H1 (cell line): ENCODE results near the gene SASH3. TPM values are rescaled to one million over a fixed set of nuclear protein-coding genes. Genes with fewer than 3 reads are reported as not detected.

Experiments used
- CTCF ChIA-PET: fragments of 300-600 bp; sonication (Branson Sonifier 250); formaldehyde crosslinking; loops from one replicate; lab custom pipeline; 2021; ENCODE audit not compliant: partially characterized antibody; lab: Charles Lee
- POLR2A ChIA-PET: fragments of 300-600 bp; sonication (Branson Sonifier 250); formaldehyde crosslinking; loops from one replicate; lab custom pipeline; 2021; ENCODE audit warnings: inconsistent platforms; ENCODE audit not compliant: partially characterized antibody; lab: Charles Lee
- DNase-seq, 2 experiments: peaks; one replicate each; pipeline versions ENCODE4 v3.0.0 to v3.0.0-alpha.2; 2010 to 2022; ENCODE audit warnings: low spot score in 2 of 2, low read depth in 1 of 2, mixed read lengths in 1 of 2
- FAIRE-seq: peaks from 2 replicates; lab custom pipeline; 2011; peaks lifted over from hg19 to GRCh38; lab: Jason Lieb, UNC
- H2AFZ ChIP-seq: 2 replicates; pipeline ENCODE4 v1.8.1; 2012; ENCODE audit warnings: low read length, inconsistent platforms
- H2AK5ac ChIP-seq: 2 replicates; pipeline ENCODE4 v1.6.1; 2013; ENCODE audit warnings: low read depth, low read length
- H2BK120ac ChIP-seq: replicated peaks from 2 replicates; pipeline ENCODE3; 2013; ENCODE audit warnings: low read depth, low read length, inconsistent platforms
- H2BK12ac ChIP-seq: 2 replicates; pipeline ENCODE4 v1.6.1; 2013; ENCODE audit warnings: low read depth, low read length
- H2BK15ac ChIP-seq: 2 replicates; pipeline ENCODE4 v1.6.1; 2013; ENCODE audit warnings: low read length
- H2BK20ac ChIP-seq: 2 replicates; pipeline ENCODE4 v1.6.1; 2013; ENCODE audit warnings: low read length
- H2BK5ac ChIP-seq: 2 replicates; pipeline ENCODE4 v1.6.1; 2013; ENCODE audit warnings: low read depth, low read length
- H3K14ac ChIP-seq: 2 replicates; pipeline ENCODE4 v1.6.1; 2013; ENCODE audit warnings: inconsistent platforms; ENCODE audit not compliant: insufficient read length
- H3K18ac ChIP-seq: 2 replicates; pipeline ENCODE4 v1.6.1; 2013; ENCODE audit warnings: low read length; ENCODE audit errors: extremely low read depth
- H3K23ac ChIP-seq: 2 replicates; pipeline ENCODE4 v1.6.1; 2013; ENCODE audit warnings: inconsistent platforms; ENCODE audit not compliant: insufficient read length
- H3K23me2 ChIP-seq: 2 replicates; pipeline ENCODE4 v1.6.1; 2013; ENCODE audit warnings: low read depth, low read length
- H3K27ac ChIP-seq: 2 replicates; pipeline ENCODE4 v1.6.1; 2011; ENCODE audit warnings: low read depth, low read length, inconsistent platforms
- H3K27me3 ChIP-seq, 4 experiments: replicated peaks in 1 of 4; 1 replicate in 1 of 4; 2 replicates in 3 of 4; pipeline versions ENCODE4 v1.6.1 to v1.8.1; 2011 to 2013; ENCODE audit warnings: low read length in 3 of 4, mild to moderate bottlenecking in 3 of 4, inconsistent platforms in 2 of 4, mixed read lengths in 2 of 4, moderate library complexity in 1 of 4; ENCODE audit not compliant: control insufficient read depth in 3 of 4, insufficient read depth in 3 of 4; ENCODE audit errors: extremely low read depth in 1 of 4
- H3K36me3 ChIP-seq, 4 experiments: 2 replicates each; pipeline versions ENCODE4 v1.6.1 to v1.8.1; 2011 to 2013; ENCODE audit warnings: mild to moderate bottlenecking in 4 of 4, low read length in 3 of 4, moderate library complexity in 2 of 4, control low read depth in 1 of 4, inconsistent platforms in 1 of 4; ENCODE audit not compliant: insufficient read depth in 4 of 4, control insufficient read depth in 2 of 4
- H3K4ac ChIP-seq: replicated peaks from 2 replicates; pipeline ENCODE3; 2013; ENCODE audit warnings: low read length, low read depth, mixed read lengths, inconsistent platforms; ENCODE audit not compliant: insufficient read length
- H3K4me1 ChIP-seq, 4 experiments: replicated peaks in 1 of 4; 1 replicate in 1 of 4; 2 replicates in 3 of 4; pipeline versions ENCODE4 v1.6.1 to v1.8.1; 2011 to 2013; ENCODE audit warnings: low read length in 3 of 4, inconsistent platforms in 2 of 4, mixed read lengths in 1 of 4; ENCODE audit not compliant: insufficient read depth in 4 of 4, control insufficient read depth in 3 of 4
- H3K4me2 ChIP-seq, 2 experiments: 2 replicates each; pipeline versions ENCODE4 v1.6.1 to v1.8.1; 2011 to 2013; ENCODE audit warnings: low read depth in 2 of 2, low read length in 2 of 2, control low read depth in 1 of 2, inconsistent platforms in 1 of 2, mild to moderate bottlenecking in 1 of 2; ENCODE audit not compliant: insufficient read depth in 1 of 2
- H3K4me3 ChIP-seq, 4 experiments: fragments of 200-600, 300-600 bp in 1 of 4; sonication (generic), shearing (Covaris generic), sonication (Bioruptor Twin) in 1 of 4; 2 replicates each; pipeline versions ENCODE4 v1.5.1 to v1.8.1; 2011 to 2016; ENCODE audit warnings: low read length in 4 of 4, low read depth in 3 of 4, control low read depth in 2 of 4, inconsistent platforms in 2 of 4, mild to moderate bottlenecking in 2 of 4, mixed read lengths in 1 of 4, moderate library complexity in 1 of 4; ENCODE audit not compliant: insufficient read depth in 2 of 4; ENCODE audit errors: extremely low read depth in 1 of 4
- H3K56ac ChIP-seq: replicated peaks from 2 replicates; pipeline ENCODE3; 2013; ENCODE audit warnings: low read depth, mild to moderate bottlenecking, mixed read lengths, low read length, inconsistent platforms; ENCODE audit not compliant: insufficient read length
- H3K79me1 ChIP-seq: 2 replicates; pipeline ENCODE4 v1.6.1; 2013; ENCODE audit warnings: low read depth, low read length, control low read depth
- H3K79me2 ChIP-seq, 2 experiments: 2 replicates each; pipeline versions ENCODE4 v1.6.1 to v1.8.1; 2012 to 2013; ENCODE audit warnings: low read length in 2 of 2, mild to moderate bottlenecking in 2 of 2, inconsistent platforms in 1 of 2; ENCODE audit not compliant: insufficient read depth in 2 of 2, control insufficient read depth in 1 of 2
- H3K9ac ChIP-seq, 4 experiments: replicated peaks in 1 of 4; 1 replicate in 1 of 4; 2 replicates in 3 of 4; pipeline versions ENCODE4 v1.6.1 to v1.8.1; 2011 to 2013; ENCODE audit warnings: low read depth in 3 of 4, low read length in 3 of 4, control low read depth in 2 of 4, mild to moderate bottlenecking in 2 of 4, moderate library complexity in 2 of 4, inconsistent platforms in 1 of 4; ENCODE audit errors: extremely low read depth in 1 of 4
- H3K9me3 ChIP-seq, 2 experiments: 2 replicates each; pipeline versions ENCODE4 v1.6.1 to v1.8.1; 2012 to 2013; ENCODE audit warnings: mild to moderate bottlenecking in 2 of 2, moderate library complexity in 2 of 2, control low read depth in 1 of 2, inconsistent platforms in 1 of 2, low read depth in 1 of 2, low read length in 1 of 2, mixed read lengths in 1 of 2; ENCODE audit not compliant: insufficient read depth in 2 of 2
- H4K20me1 ChIP-seq, 2 experiments: replicated peaks in 1 of 2; 2 replicates each; pipeline versions ENCODE3 to v1.8.1; 2011 to 2013; ENCODE audit warnings: inconsistent platforms in 2 of 2, low read length in 2 of 2, mild to moderate bottlenecking in 1 of 2; ENCODE audit not compliant: insufficient read depth in 2 of 2, control insufficient read depth in 1 of 2
- H4K5ac ChIP-seq: 2 replicates; pipeline ENCODE4 v1.6.1; 2013; ENCODE audit warnings: low read length, low read depth, mixed read lengths, inconsistent platforms; ENCODE audit not compliant: insufficient read length
- H4K8ac ChIP-seq: 2 replicates; pipeline ENCODE4 v1.8.0; 2013; ENCODE audit warnings: mild to moderate bottlenecking, moderate library complexity, low read length, inconsistent platforms; ENCODE audit not compliant: insufficient read depth; ENCODE audit errors: extremely low read depth
- H4K91ac ChIP-seq: replicated peaks from 2 replicates; pipeline ENCODE3; 2013; ENCODE audit warnings: low read length, mixed read lengths, inconsistent platforms; ENCODE audit not compliant: insufficient read length
- CEBPB ChIP-seq: IDR thresholded peaks from 2 replicates; pipeline ENCODE4 v1.6.1; 2012; ENCODE audit warnings: low read depth, low read length
- CTBP2 ChIP-seq: IDR thresholded peaks from 2 replicates; pipeline ENCODE4 v1.7.0; 2011; ENCODE audit warnings: borderline replicate concordance, mild to moderate bottlenecking, moderate library complexity, mixed read lengths, low read length; ENCODE audit not compliant: insufficient read depth, insufficient read length
- EGR1 ChIP-seq: IDR thresholded peaks from 2 replicates; pipeline ENCODE4 v1.6.1; 2011; ENCODE audit warnings: low read depth, low read length, borderline replicate concordance
- EZH2 ChIP-seq: fragments of 200-600 bp; sonication (generic); IDR thresholded peaks from 2 replicates; pipeline ENCODE4 v1.7.1; 2012; ENCODE audit warnings: low read depth, mild to moderate bottlenecking, moderate library complexity, low read length, inconsistent platforms; ENCODE audit not compliant: severe bottlenecking
- GABPA ChIP-seq: IDR thresholded peaks from 2 replicates; pipeline ENCODE4 v1.6.1; 2011; ENCODE audit warnings: mild to moderate bottlenecking, low read length, moderate library complexity, borderline replicate concordance; ENCODE audit not compliant: insufficient read depth
- RXRA ChIP-seq: IDR thresholded peaks from 2 replicates; pipeline ENCODE4 v1.6.1; 2011; ENCODE audit warnings: low read depth, mild to moderate bottlenecking, low read length, moderate library complexity; ENCODE audit not compliant: insufficient read depth
- SP1 ChIP-seq: IDR thresholded peaks from 2 replicates; pipeline ENCODE4 v1.6.1; 2011; ENCODE audit warnings: low read depth, low read length
- SRF ChIP-seq: IDR thresholded peaks from 2 replicates; pipeline ENCODE4 v1.6.1; 2011; ENCODE audit warnings: mild to moderate bottlenecking, low read depth, low read length, moderate library complexity
- SUZ12 ChIP-seq: fragments of 200-600 bp; sonication (generic); IDR thresholded peaks from 2 replicates; pipeline ENCODE4 v1.6.1; 2012; ENCODE audit warnings: mild to moderate bottlenecking, inconsistent platforms, low read length, moderate library complexity, mixed read lengths
- TAF7 ChIP-seq: optimal IDR thresholded peaks from 2 replicates; pipeline ENCODE3; 2011; ENCODE audit warnings: low read depth, mild to moderate bottlenecking, inconsistent platforms, low read length, moderate library complexity, borderline replicate concordance
- ZNF274 ChIP-seq: IDR thresholded peaks from 2 replicates; pipeline ENCODE4 v1.7.0; 2012; ENCODE audit warnings: low read length, borderline replicate concordance; ENCODE audit errors: extremely low read depth
- WGBS, 2 experiments: shearing (Covaris generic) in 1 of 2; methylation state at CpG; one replicate each; pipeline versions ENCODE4 v1.1.6 to v1.1.7; 2013 to 2015; ENCODE audit warnings: low lambda C conversion rate in 2 of 2, mixed read lengths in 2 of 2, inconsistent platforms in 1 of 2, low coverage in 1 of 2, missing lambda C conversion rate in 1 of 2; ENCODE audit not compliant: insufficient replicate concordance in 2 of 2, insufficient coverage in 1 of 2, insufficient read length in 1 of 2; ENCODE audit errors: extremely low coverage in 1 of 2, missing lambda C conversion rate in 1 of 2; 5-methylcytosine and 5-hydroxymethylcytosine counted together
- polyA plus RNA-seq, 7 experiments: library from polyadenylated mRNA; depleted of rRNA in 3 of 7; stranded (reverse) in 5 of 7; unstranded in 2 of 7; fragments of >200 nt in 5 of 7; fragments of 200-250 nt in 2 of 7; gene quantifications; 1 replicate in 5 of 7; 2 replicates in 1 of 7; 4 replicates in 1 of 7; pipeline versions ENCODE4 v1.2.1 to v1.2.3, GENCODE V29; 2011 to 2013; ENCODE audit warnings: missing spikeins in 2 of 7, mixed read lengths in 2 of 7
- total RNA-seq: library from RNA; stranded (reverse); fragmentation: NEBNext Ultra II Directional; extraction: Animal tissue kit (Norgen Biotek cat#: 25700); gene quantifications from 2 replicates; pipeline ENCODE4 v1.2.1, GENCODE V29; 2021
- TF ChIP-seq, protein P1 (sequence below), 3 experiments: IDR thresholded peaks; 1 replicate in 2 of 3; 2 replicates in 1 of 3; pipeline versions ENCODE4 v1.5.1 to v1.6.1; 2011; ENCODE audit warnings: low read length in 3 of 3, mild to moderate bottlenecking in 3 of 3, inconsistent platforms in 2 of 3, low read depth in 1 of 3, moderate library complexity in 1 of 3; ENCODE audit not compliant: insufficient read depth in 1 of 3; ENCODE audit errors: control extremely low read depth in 1 of 3

The SASH3 gene
- total and polyA plus RNA-seq, 2 of the 8 experiments (the other 6 are each of a cell fraction or from before 2014, with no cell fraction given), result not detected

DNA sequence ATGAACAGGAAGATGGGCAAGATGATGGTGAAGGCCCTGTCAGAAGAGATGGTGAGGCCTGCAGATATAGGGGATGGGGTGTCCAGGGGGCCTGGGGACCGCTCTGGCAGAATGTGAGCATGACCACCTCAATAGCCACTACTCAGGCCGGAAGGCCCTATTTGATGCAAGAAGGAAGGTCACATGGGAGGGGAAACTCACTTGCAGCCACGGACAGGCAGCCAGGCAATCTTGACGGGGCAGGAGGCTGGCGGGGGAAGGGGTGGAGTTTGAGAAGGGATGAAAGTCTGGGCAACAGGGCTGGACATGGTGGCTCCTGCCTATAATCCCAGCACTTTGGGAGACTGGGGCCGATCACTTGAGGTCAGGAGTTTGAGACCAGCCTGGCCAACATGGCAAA is 8.8 kb downstream of the SASH3 start:
- ChIA-PET POLR2A (no interaction called here), CTCF (interaction anchor here (1.0 to 1.5 kb wide), 3 partner anchors 14 to 183 kb away, joined by 3 read pairs; no protein-coding TSS in a partner anchor)
- DNase-seq (no peak), FAIRE-seq (no peak)
- H3K27me3 ChIP-seq, result no peaks in the 10 kb centered on the region
- H3K56ac ChIP-seq, result no peak overlapping the region
- H2BK5ac ChIP-seq, result no peak overlapping the region
- H4K8ac ChIP-seq, result no peak overlapping the region
- H3K4me1 ChIP-seq, result no peaks in the 10 kb centered on the region
- H3K14ac ChIP-seq, result no peak overlapping the region
- H3K4me2 ChIP-seq, result no peak overlapping the region
- no peak overlapping the region for H3K27ac ChIP-seq
- no peaks in the 10 kb centered on the region for H4K20me1 ChIP-seq
- 87% methylated on average over 3 of the region's 6 CpGs; no CpG with 5 or more reads in 1 of the 2 experiments for WGBS, 2 experiments
- H2BK15ac ChIP-seq, result no peak overlapping the region
- H3K9ac ChIP-seq, result no peak overlapping the region
- H3K23ac ChIP-seq, result no peak overlapping the region
- H2BK20ac ChIP-seq, result no peak overlapping the region
- H3K18ac ChIP-seq, result no peak overlapping the region
- no peak overlapping the region for H4K91ac ChIP-seq
- no peak overlapping the region for H2AK5ac ChIP-seq
- no peak overlapping the region for H4K5ac ChIP-seq
- H3K36me3 ChIP-seq, result no peaks in the 10 kb centered on the region
- H3K79me2 ChIP-seq, result no peaks in the 10 kb centered on the region
- H2BK12ac ChIP-seq, result no peak overlapping the region
- H3K9me3 ChIP-seq, result no peaks in the 10 kb centered on the region
- no peak overlapping the region for H3K4me3 ChIP-seq
- no peaks in the 10 kb centered on the region for H3K23me2 ChIP-seq
- H2BK120ac ChIP-seq, result no peak overlapping the region
- no peak overlapping the region for H3K4ac ChIP-seq
- no peak overlapping the region for H2AFZ ChIP-seq
- no peaks in the 10 kb centered on the region for H3K79me1 ChIP-seq
- TF ChIP-seq CTBP2, result no peak
- no peak for TF ChIP-seq TAF7
- no peak for TF ChIP-seq SRF
- no peak for TF ChIP-seq SP1
- no peak for TF ChIP-seq CEBPB
- TF ChIP-seq, protein P1, sequence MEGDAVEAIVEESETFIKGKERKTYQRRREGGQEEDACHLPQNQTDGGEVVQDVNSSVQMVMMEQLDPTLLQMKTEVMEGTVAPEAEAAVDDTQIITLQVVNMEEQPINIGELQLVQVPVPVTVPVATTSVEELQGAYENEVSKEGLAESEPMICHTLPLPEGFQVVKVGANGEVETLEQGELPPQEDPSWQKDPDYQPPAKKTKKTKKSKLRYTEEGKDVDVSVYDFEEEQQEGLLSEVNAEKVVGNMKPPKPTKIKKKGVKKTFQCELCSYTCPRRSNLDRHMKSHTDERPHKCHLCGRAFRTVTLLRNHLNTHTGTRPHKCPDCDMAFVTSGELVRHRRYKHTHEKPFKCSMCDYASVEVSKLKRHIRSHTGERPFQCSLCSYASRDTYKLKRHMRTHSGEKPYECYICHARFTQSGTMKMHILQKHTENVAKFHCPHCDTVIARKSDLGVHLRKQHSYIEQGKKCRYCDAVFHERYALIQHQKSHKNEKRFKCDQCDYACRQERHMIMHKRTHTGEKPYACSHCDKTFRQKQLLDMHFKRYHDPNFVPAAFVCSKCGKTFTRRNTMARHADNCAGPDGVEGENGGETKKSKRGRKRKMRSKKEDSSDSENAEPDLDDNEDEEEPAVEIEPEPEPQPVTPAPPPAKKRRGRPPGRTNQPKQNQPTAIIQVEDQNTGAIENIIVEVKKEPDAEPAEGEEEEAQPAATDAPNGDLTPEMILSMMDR (IDR thresholded peaks at IDR 0.05; ENCODE audit: control extremely low read depth in 1 of 3, insufficient read depth in 1 of 3, low read depth in 1 of 3, low read length in 3 of 3), result no peak
- no peak for TF ChIP-seq SUZ12
- no peak for TF ChIP-seq GABPA
- TF ChIP-seq EZH2, result no peak
- no peak for TF ChIP-seq EGR1
- no peak for TF ChIP-seq ZNF274
- TF ChIP-seq RXRA, result no peak
